H1 (cell line): ENCODE results near the gene ELOVL6. TPM values are rescaled to one million over a fixed set of nuclear protein-coding genes. Genes with fewer than 3 reads are reported as not detected.

Experiments used
- CTCF ChIA-PET: fragments of 300-600 bp; sonication (Branson Sonifier 250); formaldehyde crosslinking; loops from one replicate; lab custom pipeline; 2021; ENCODE audit not compliant: partially characterized antibody; lab: Charles Lee
- POLR2A ChIA-PET: fragments of 300-600 bp; sonication (Branson Sonifier 250); formaldehyde crosslinking; loops from one replicate; lab custom pipeline; 2021; ENCODE audit warnings: inconsistent platforms; ENCODE audit not compliant: partially characterized antibody; lab: Charles Lee
- DNase-seq, 2 experiments: peaks; one replicate each; pipeline versions ENCODE4 v3.0.0 to v3.0.0-alpha.2; 2010 to 2022; ENCODE audit warnings: low spot score in 2 of 2, low read depth in 1 of 2, mixed read lengths in 1 of 2
- FAIRE-seq: peaks from 2 replicates; lab custom pipeline; 2011; peaks lifted over from hg19 to GRCh38; lab: Jason Lieb, UNC
- H2AFZ ChIP-seq: 2 replicates; pipeline ENCODE4 v1.8.1; 2012; ENCODE audit warnings: low read length, inconsistent platforms
- H2AK5ac ChIP-seq: 2 replicates; pipeline ENCODE4 v1.6.1; 2013; ENCODE audit warnings: low read depth, low read length
- H2BK120ac ChIP-seq: replicated peaks from 2 replicates; pipeline ENCODE3; 2013; ENCODE audit warnings: low read depth, low read length, inconsistent platforms
- H2BK12ac ChIP-seq: 2 replicates; pipeline ENCODE4 v1.6.1; 2013; ENCODE audit warnings: low read depth, low read length
- H2BK15ac ChIP-seq: 2 replicates; pipeline ENCODE4 v1.6.1; 2013; ENCODE audit warnings: low read length
- H2BK20ac ChIP-seq: 2 replicates; pipeline ENCODE4 v1.6.1; 2013; ENCODE audit warnings: low read length
- H2BK5ac ChIP-seq: 2 replicates; pipeline ENCODE4 v1.6.1; 2013; ENCODE audit warnings: low read depth, low read length
- H3K14ac ChIP-seq: 2 replicates; pipeline ENCODE4 v1.6.1; 2013; ENCODE audit warnings: inconsistent platforms; ENCODE audit not compliant: insufficient read length
- H3K18ac ChIP-seq: 2 replicates; pipeline ENCODE4 v1.6.1; 2013; ENCODE audit warnings: low read length; ENCODE audit errors: extremely low read depth
- H3K23ac ChIP-seq: 2 replicates; pipeline ENCODE4 v1.6.1; 2013; ENCODE audit warnings: inconsistent platforms; ENCODE audit not compliant: insufficient read length
- H3K23me2 ChIP-seq: 2 replicates; pipeline ENCODE4 v1.6.1; 2013; ENCODE audit warnings: low read depth, low read length
- H3K27ac ChIP-seq: 2 replicates; pipeline ENCODE4 v1.6.1; 2011; ENCODE audit warnings: low read depth, low read length, inconsistent platforms
- H3K27me3 ChIP-seq, 4 experiments: replicated peaks in 1 of 4; 1 replicate in 1 of 4; 2 replicates in 3 of 4; pipeline versions ENCODE4 v1.6.1 to v1.8.1; 2011 to 2013; ENCODE audit warnings: low read length in 3 of 4, mild to moderate bottlenecking in 3 of 4, inconsistent platforms in 2 of 4, mixed read lengths in 2 of 4, moderate library complexity in 1 of 4; ENCODE audit not compliant: control insufficient read depth in 3 of 4, insufficient read depth in 3 of 4; ENCODE audit errors: extremely low read depth in 1 of 4
- H3K36me3 ChIP-seq, 4 experiments: 2 replicates each; pipeline versions ENCODE4 v1.6.1 to v1.8.1; 2011 to 2013; ENCODE audit warnings: mild to moderate bottlenecking in 4 of 4, low read length in 3 of 4, moderate library complexity in 2 of 4, control low read depth in 1 of 4, inconsistent platforms in 1 of 4; ENCODE audit not compliant: insufficient read depth in 4 of 4, control insufficient read depth in 2 of 4
- H3K4ac ChIP-seq: replicated peaks from 2 replicates; pipeline ENCODE3; 2013; ENCODE audit warnings: low read length, low read depth, mixed read lengths, inconsistent platforms; ENCODE audit not compliant: insufficient read length
- H3K4me1 ChIP-seq, 4 experiments: replicated peaks in 1 of 4; 1 replicate in 1 of 4; 2 replicates in 3 of 4; pipeline versions ENCODE4 v1.6.1 to v1.8.1; 2011 to 2013; ENCODE audit warnings: low read length in 3 of 4, inconsistent platforms in 2 of 4, mixed read lengths in 1 of 4; ENCODE audit not compliant: insufficient read depth in 4 of 4, control insufficient read depth in 3 of 4
- H3K4me2 ChIP-seq, 2 experiments: 2 replicates each; pipeline versions ENCODE4 v1.6.1 to v1.8.1; 2011 to 2013; ENCODE audit warnings: low read depth in 2 of 2, low read length in 2 of 2, control low read depth in 1 of 2, inconsistent platforms in 1 of 2, mild to moderate bottlenecking in 1 of 2; ENCODE audit not compliant: insufficient read depth in 1 of 2
- H3K4me3 ChIP-seq, 4 experiments: fragments of 200-600, 300-600 bp in 1 of 4; sonication (generic), shearing (Covaris generic), sonication (Bioruptor Twin) in 1 of 4; 2 replicates each; pipeline versions ENCODE4 v1.5.1 to v1.8.1; 2011 to 2016; ENCODE audit warnings: low read length in 4 of 4, low read depth in 3 of 4, control low read depth in 2 of 4, inconsistent platforms in 2 of 4, mild to moderate bottlenecking in 2 of 4, mixed read lengths in 1 of 4, moderate library complexity in 1 of 4; ENCODE audit not compliant: insufficient read depth in 2 of 4; ENCODE audit errors: extremely low read depth in 1 of 4
- H3K56ac ChIP-seq: replicated peaks from 2 replicates; pipeline ENCODE3; 2013; ENCODE audit warnings: low read depth, mild to moderate bottlenecking, mixed read lengths, low read length, inconsistent platforms; ENCODE audit not compliant: insufficient read length
- H3K79me1 ChIP-seq: 2 replicates; pipeline ENCODE4 v1.6.1; 2013; ENCODE audit warnings: low read depth, low read length, control low read depth
- H3K79me2 ChIP-seq, 2 experiments: 2 replicates each; pipeline versions ENCODE4 v1.6.1 to v1.8.1; 2012 to 2013; ENCODE audit warnings: low read length in 2 of 2, mild to moderate bottlenecking in 2 of 2, inconsistent platforms in 1 of 2; ENCODE audit not compliant: insufficient read depth in 2 of 2, control insufficient read depth in 1 of 2
- H3K9ac ChIP-seq, 4 experiments: replicated peaks in 1 of 4; 1 replicate in 1 of 4; 2 replicates in 3 of 4; pipeline versions ENCODE4 v1.6.1 to v1.8.1; 2011 to 2013; ENCODE audit warnings: low read depth in 3 of 4, low read length in 3 of 4, control low read depth in 2 of 4, mild to moderate bottlenecking in 2 of 4, moderate library complexity in 2 of 4, inconsistent platforms in 1 of 4; ENCODE audit errors: extremely low read depth in 1 of 4
- H3K9me3 ChIP-seq, 2 experiments: 2 replicates each; pipeline versions ENCODE4 v1.6.1 to v1.8.1; 2012 to 2013; ENCODE audit warnings: mild to moderate bottlenecking in 2 of 2, moderate library complexity in 2 of 2, control low read depth in 1 of 2, inconsistent platforms in 1 of 2, low read depth in 1 of 2, low read length in 1 of 2, mixed read lengths in 1 of 2; ENCODE audit not compliant: insufficient read depth in 2 of 2
- H4K20me1 ChIP-seq, 2 experiments: replicated peaks in 1 of 2; 2 replicates each; pipeline versions ENCODE3 to v1.8.1; 2011 to 2013; ENCODE audit warnings: inconsistent platforms in 2 of 2, low read length in 2 of 2, mild to moderate bottlenecking in 1 of 2; ENCODE audit not compliant: insufficient read depth in 2 of 2, control insufficient read depth in 1 of 2
- H4K5ac ChIP-seq: 2 replicates; pipeline ENCODE4 v1.6.1; 2013; ENCODE audit warnings: low read length, low read depth, mixed read lengths, inconsistent platforms; ENCODE audit not compliant: insufficient read length
- H4K8ac ChIP-seq: 2 replicates; pipeline ENCODE4 v1.8.0; 2013; ENCODE audit warnings: mild to moderate bottlenecking, moderate library complexity, low read length, inconsistent platforms; ENCODE audit not compliant: insufficient read depth; ENCODE audit errors: extremely low read depth
- H4K91ac ChIP-seq: replicated peaks from 2 replicates; pipeline ENCODE3; 2013; ENCODE audit warnings: low read length, mixed read lengths, inconsistent platforms; ENCODE audit not compliant: insufficient read length
- CBX5 ChIP-seq: fragments of 300-800, 300-1000 bp; sonication (generic); IDR thresholded peaks from 2 replicates; pipeline ENCODE4 v1.7.1; 2016; ENCODE audit warnings: antibody characterized with exemption, low read length, low read depth
- CTBP2 ChIP-seq: IDR thresholded peaks from 2 replicates; pipeline ENCODE4 v1.7.0; 2011; ENCODE audit warnings: borderline replicate concordance, mild to moderate bottlenecking, moderate library complexity, mixed read lengths, low read length; ENCODE audit not compliant: insufficient read depth, insufficient read length
- EGR1 ChIP-seq: IDR thresholded peaks from 2 replicates; pipeline ENCODE4 v1.6.1; 2011; ENCODE audit warnings: low read depth, low read length, borderline replicate concordance
- FOSL1 ChIP-seq: IDR thresholded peaks from 2 replicates; pipeline ENCODE4 v1.6.1; 2011; ENCODE audit warnings: mild to moderate bottlenecking, low read depth, low read length, moderate library complexity; ENCODE audit not compliant: insufficient read depth
- GABPA ChIP-seq: IDR thresholded peaks from 2 replicates; pipeline ENCODE4 v1.6.1; 2011; ENCODE audit warnings: mild to moderate bottlenecking, low read length, moderate library complexity, borderline replicate concordance; ENCODE audit not compliant: insufficient read depth
- HDAC6 ChIP-seq: IDR thresholded peaks from one replicate; pipeline ENCODE4 v1.7.1; 2012; ENCODE audit warnings: low read depth, mild to moderate bottlenecking, inconsistent platforms, low read length, moderate library complexity
- JUN ChIP-seq: IDR thresholded peaks from 2 replicates; pipeline ENCODE4 v1.6.1; 2011; ENCODE audit warnings: low read depth, mild to moderate bottlenecking, improper control_type of control experiment, low read length
- KDM1A ChIP-seq: fragments of 200-600, 300-600 bp; sonication (generic); IDR thresholded peaks from 2 replicates; pipeline ENCODE4 v1.7.1; 2016; ENCODE audit warnings: mild to moderate bottlenecking, low read length, borderline replicate concordance
- KDM5A ChIP-seq: fragments of 200-600 bp; IDR thresholded peaks from 2 replicates; pipeline ENCODE4 v1.7.1; 2012; ENCODE audit warnings: mild to moderate bottlenecking, low read length, inconsistent platforms, mixed read lengths
- RXRA ChIP-seq: IDR thresholded peaks from 2 replicates; pipeline ENCODE4 v1.6.1; 2011; ENCODE audit warnings: low read depth, mild to moderate bottlenecking, low read length, moderate library complexity; ENCODE audit not compliant: insufficient read depth
- SIRT6 ChIP-seq: IDR thresholded peaks from one replicate; pipeline ENCODE4 v1.7.1; 2012; ENCODE audit warnings: low read length, inconsistent platforms
- SP2 ChIP-seq: IDR thresholded peaks from 2 replicates; pipeline ENCODE4 v1.6.1; 2012; ENCODE audit warnings: mild to moderate bottlenecking, low read length, inconsistent platforms
- TEAD4 ChIP-seq: IDR thresholded peaks from 2 replicates; pipeline ENCODE4 v1.6.1; 2012; ENCODE audit warnings: low read depth, low read length, inconsistent platforms, mixed read lengths
- YY1 ChIP-seq: IDR thresholded peaks from 2 replicates; pipeline ENCODE4 v1.6.1; 2011; ENCODE audit warnings: low read depth, mild to moderate bottlenecking, low read length
- WGBS, 2 experiments: shearing (Covaris generic) in 1 of 2; methylation state at CpG; one replicate each; pipeline versions ENCODE4 v1.1.6 to v1.1.7; 2013 to 2015; ENCODE audit warnings: low lambda C conversion rate in 2 of 2, mixed read lengths in 2 of 2, inconsistent platforms in 1 of 2, low coverage in 1 of 2, missing lambda C conversion rate in 1 of 2; ENCODE audit not compliant: insufficient replicate concordance in 2 of 2, insufficient coverage in 1 of 2, insufficient read length in 1 of 2; ENCODE audit errors: extremely low coverage in 1 of 2, missing lambda C conversion rate in 1 of 2; 5-methylcytosine and 5-hydroxymethylcytosine counted together
- polyA plus RNA-seq, 7 experiments: library from polyadenylated mRNA; depleted of rRNA in 3 of 7; stranded (reverse) in 5 of 7; unstranded in 2 of 7; fragments of >200 nt in 5 of 7; fragments of 200-250 nt in 2 of 7; gene quantifications; 1 replicate in 5 of 7; 2 replicates in 1 of 7; 4 replicates in 1 of 7; pipeline versions ENCODE4 v1.2.1 to v1.2.3, GENCODE V29; 2011 to 2013; ENCODE audit warnings: missing spikeins in 2 of 7, mixed read lengths in 2 of 7
- total RNA-seq: library from RNA; stranded (reverse); fragmentation: NEBNext Ultra II Directional; extraction: Animal tissue kit (Norgen Biotek cat#: 25700); gene quantifications from 2 replicates; pipeline ENCODE4 v1.2.1, GENCODE V29; 2021
- TF ChIP-seq, protein P1 (sequence below): IDR thresholded peaks from 2 replicates; pipeline ENCODE4 v1.6.1; 2012; ENCODE audit warnings: inconsistent platforms

The ELOVL6 gene
- total and polyA plus RNA-seq, 2 of the 8 experiments (the other 6 are each of a cell fraction or from before 2014, with no cell fraction given), result 27.8 to 86.6 TPM

DNA sequence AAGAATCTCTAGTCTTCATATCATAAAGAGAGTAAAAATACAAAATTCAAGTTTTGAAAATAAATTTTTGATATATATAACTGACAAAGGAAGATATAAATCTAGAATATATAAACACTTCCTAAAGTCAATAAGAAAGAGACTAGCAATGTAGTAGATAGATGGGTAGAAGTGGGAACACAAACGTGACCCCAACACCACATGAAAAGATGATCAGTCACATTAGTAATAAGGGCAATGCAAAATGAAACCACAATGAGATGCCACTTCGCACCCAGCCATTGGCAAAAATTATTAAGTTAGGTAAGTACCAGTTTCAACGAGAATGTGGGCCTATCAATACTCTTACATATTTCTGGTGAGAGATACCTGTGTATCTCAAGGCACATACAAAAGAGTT, 179.3 kb downstream of the ELOVL6 start:
- DNase-seq (no peak), FAIRE-seq (no peak)
- Histone ChIP-seq H3K14ac (no peak overlapping the region), H3K23ac (no peak overlapping the region), H3K79me1 (no peaks in the 10 kb centered on the region), H4K8ac (no peak overlapping the region), H3K4ac (no peak overlapping the region), H3K23me2 (no peaks in the 10 kb centered on the region), H3K4me3 (no peak overlapping the region), H4K5ac (no peak overlapping the region), H3K79me2 (no peaks in the 10 kb centered on the region), H3K36me3 (no peaks in the 10 kb centered on the region), H2BK120ac (no peak overlapping the region), H4K20me1 (no peaks in the 10 kb centered on the region), H3K56ac (no peak overlapping the region), H3K4me2 (no peak overlapping the region), H2AK5ac (no peak overlapping the region), H3K27ac (no peak overlapping the region), H2BK5ac (no peak overlapping the region), H2AFZ (no peak overlapping the region), H2BK20ac (no peak overlapping the region), H3K9ac (no peak overlapping the region), H3K4me1 (peaks cover 0 to 3% (median 0%) of the 10 kb centered on the region in 4 experiments; a peak in 2 of 7 replicates), H2BK12ac (no peak overlapping the region), H3K18ac (no peak overlapping the region), H3K9me3 (no peaks in the 10 kb centered on the region), H4K91ac (no peak overlapping the region), H2BK15ac (no peak overlapping the region), H3K27me3 (no peaks in the 10 kb centered on the region)
- ChIA-PET CTCF (interaction anchor here (1.1 to 4.4 kb wide), 8 partner anchors 9 to 294 kb away, joined by 3 to 32 read pairs (median 3); no protein-coding TSS in a partner anchor), POLR2A (no interaction called here)
- WGBS, 2 experiments, result 96% methylated on average over 3 of the region's 3 CpGs; no CpG with 5 or more reads in 1 of the 2 experiments
- no peak for TF ChIP-seq GABPA
- no peak for TF ChIP-seq TEAD4
- TF ChIP-seq FOSL1, result no peak
- TF ChIP-seq JUN, result no peak
- no peak for TF ChIP-seq CBX5
- no peak for TF ChIP-seq HDAC6
- TF ChIP-seq SIRT6, result no peak
- TF ChIP-seq KDM5A, result no peak
- TF ChIP-seq SP2, result no peak
- no peak for TF ChIP-seq EGR1
- TF ChIP-seq, protein P1, sequence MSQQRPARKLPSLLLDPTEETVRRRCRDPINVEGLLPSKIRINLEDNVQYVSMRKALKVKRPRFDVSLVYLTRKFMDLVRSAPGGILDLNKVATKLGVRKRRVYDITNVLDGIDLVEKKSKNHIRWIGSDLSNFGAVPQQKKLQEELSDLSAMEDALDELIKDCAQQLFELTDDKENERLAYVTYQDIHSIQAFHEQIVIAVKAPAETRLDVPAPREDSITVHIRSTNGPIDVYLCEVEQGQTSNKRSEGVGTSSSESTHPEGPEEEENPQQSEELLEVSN, result no peak
- no peak for TF ChIP-seq CTBP2
- TF ChIP-seq KDM1A, result no peak
- TF ChIP-seq YY1, result no peak
- no peak for TF ChIP-seq RXRA
